ENCODE measurements around the gene ABCA10. TPM values are rescaled to one million over a fixed set of nuclear protein-coding genes. Genes with fewer than 3 reads are reported as not detected.

The ABCA10 gene
- total RNA-seq, 1 experiment from 2014 or later = not detected

GRCh38 chr17:69269131-69269998 lies 40.7 kb upstream of the ABCA10 start:
- ChIA-PET CTCF (no interaction called here), POLR2A (ENCODE audit: unreplicated experiment) (no interaction called here)
- no peaks in the 10 kb centered on the region for H3K79me2 ChIP-seq (ENCODE audit: low read depth)
- H3K27ac ChIP-seq = peak overlapping the region; percentile 61
- TF ChIP-seq EZH2 (IDR thresholded peaks at IDR 0.05; ENCODE audit: low read depth) (no peak), CTCF (conservative IDR thresholded peaks at IDR 0.05) (no peak)
- BruUV-seq (replicated peaks) = no TSS peak
- peaks cover 30% of the 10 kb centered on the region for H3K4me1 ChIP-seq (replicated peaks; ENCODE audit: insufficient read depth)
- no peaks in the 10 kb centered on the region for H4K20me1 ChIP-seq (ENCODE audit: insufficient read depth)
- no peaks in the 10 kb centered on the region for H3K36me3 ChIP-seq (ENCODE audit: low read depth)
- H2AFZ ChIP-seq = peak overlapping the region; percentile 46
- no peaks in the 10 kb centered on the region for H3K9me3 ChIP-seq (ENCODE audit: insufficient read depth, low read depth)
- intact Hi-C loops (cut with micrococcal nuclease; ENCODE audit: unreplicated experiment) = no loop called here
- peak overlapping the region; percentile 57 for H3K4me2 ChIP-seq
- DNase-seq = peak in 1 of 2 experiments; percentile 93
- peaks cover 22% of the 10 kb centered on the region for H3F3A ChIP-seq (ENCODE audit: insufficient read depth, low read depth)
- H3K27me3 ChIP-seq (ENCODE audit: insufficient read depth, low read depth) = no peaks in the 10 kb centered on the region
- peak overlapping the region; percentile 11; the same call in 1 of the 2 replicates for H3K4me3 ChIP-seq
- H3K9me2 ChIP-seq (ENCODE audit: insufficient read depth) = no peaks in the 10 kb centered on the region

DNA sequence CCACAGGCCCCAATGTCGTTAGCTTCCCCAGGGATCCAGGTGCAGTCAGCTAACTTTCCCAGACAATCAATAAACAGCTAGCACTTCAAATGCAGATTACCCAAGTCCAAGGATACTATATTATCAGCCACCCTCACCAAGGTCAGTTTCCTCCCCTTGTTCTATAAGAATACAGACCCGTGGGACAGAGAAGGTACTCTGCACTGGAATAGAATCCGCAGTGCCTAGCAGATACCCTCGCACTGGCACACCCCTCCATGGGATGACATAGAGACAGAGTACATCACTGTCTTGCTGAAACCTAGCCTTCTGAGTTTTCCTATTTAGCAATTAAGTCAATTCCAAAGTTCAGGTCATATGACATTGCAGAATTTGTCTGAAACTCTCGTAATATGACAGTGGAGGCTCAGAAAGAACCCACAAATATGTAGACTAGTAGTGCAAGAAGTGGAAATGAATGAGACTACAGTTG lies 40.0 kb upstream of the ABCA10 start:
- intact Hi-C loops (cut with micrococcal nuclease; ENCODE audit: unreplicated experiment) = no loop called here
- Histone ChIP-seq H3K79me2 (ENCODE audit: low read depth) (no peaks in the 10 kb centered on the region), H3K27ac (peak overlapping the region; percentile 61), H3K9me2 (ENCODE audit: insufficient read depth) (no peaks in the 10 kb centered on the region), H3K27me3 (ENCODE audit: insufficient read depth, low read depth) (no peaks in the 10 kb centered on the region), H3K4me2 (peak overlapping the region; percentile 57), H3F3A (ENCODE audit: insufficient read depth, low read depth) (peaks cover 22% of the 10 kb centered on the region), H3K36me3 (ENCODE audit: low read depth) (no peaks in the 10 kb centered on the region), H4K20me1 (ENCODE audit: insufficient read depth) (no peaks in the 10 kb centered on the region), H2AFZ (peak overlapping the region; percentile 46; the same call in 1 of the 2 replicates), H3K4me3 (peak overlapping the region; percentile 11; the same call in 1 of the 2 replicates), H3K9me3 (ENCODE audit: insufficient read depth, low read depth) (no peaks in the 10 kb centered on the region), H3K4me1 (replicated peaks; ENCODE audit: insufficient read depth) (peaks cover 30% of the 10 kb centered on the region)
- ChIA-PET CTCF (no interaction called here), POLR2A (ENCODE audit: unreplicated experiment) (no interaction called here)
- DNase-seq = peak in 1 of 2 experiments; percentile 53
- no peak for TF ChIP-seq EZH2 (IDR thresholded peaks at IDR 0.05; ENCODE audit: low read depth)
- TF ChIP-seq CTCF (conservative IDR thresholded peaks at IDR 0.05) = no peak
- no TSS peak for BruUV-seq (replicated peaks)

GRCh38 chr17:69267219-69267618 lies 38.6 kb upstream of the ABCA10 start:
- Histone ChIP-seq H3K36me3 (ENCODE audit: low read depth) (no peaks in the 10 kb centered on the region), H4K20me1 (ENCODE audit: insufficient read depth) (no peaks in the 10 kb centered on the region), H3K4me2 (no peak overlapping the region), H3K4me3 (no peak overlapping the region), H3K9me2 (ENCODE audit: insufficient read depth) (no peaks in the 10 kb centered on the region), H3F3A (ENCODE audit: insufficient read depth, low read depth) (peaks cover 22% of the 10 kb centered on the region), H3K27me3 (ENCODE audit: insufficient read depth, low read depth) (no peaks in the 10 kb centered on the region), H3K4me1 (replicated peaks; ENCODE audit: insufficient read depth) (peaks cover 30% of the 10 kb centered on the region), H3K27ac (no peak overlapping the region), H3K9me3 (ENCODE audit: insufficient read depth, low read depth) (no peaks in the 10 kb centered on the region), H2AFZ (no peak overlapping the region), H3K79me2 (ENCODE audit: low read depth) (no peaks in the 10 kb centered on the region)
- DNase-seq = no peak
- ChIA-PET CTCF (no interaction called here), POLR2A (ENCODE audit: unreplicated experiment) (no interaction called here)
- intact Hi-C loops (cut with micrococcal nuclease; ENCODE audit: unreplicated experiment) = no loop called here
- TF ChIP-seq CTCF (conservative IDR thresholded peaks at IDR 0.05) = no peak
- no peak for TF ChIP-seq EZH2 (IDR thresholded peaks at IDR 0.05; ENCODE audit: low read depth)
- no TSS peak for BruUV-seq (replicated peaks)
